A549 (cell line): Measurements from ENCODE around the gene ACTR2. TPM values are rescaled to one million over a fixed set of nuclear protein-coding genes. Genes with fewer than 3 reads are reported as not detected.

Experiments
- ATAC-seq, 2 experiments: fragments of 200-7000 bp in 1 of 2; fragments of >200 bp in 1 of 2; cut with Nextera tagmentation in 1 of 2; cut with Tn5 transposase in 1 of 2; 3 replicates each; pipeline versions ENCODE4 v1.8.0 to v1.9.1; 2018 to 2020; ENCODE audit warnings: mild to moderate bottlenecking in 1 of 2, moderate library complexity in 1 of 2
- CTCF ChIA-PET: fragments of 300-600 bp; sonication (Branson Sonifier 250); formaldehyde crosslinking; extraction: SDS; loops from one replicate; lab custom pipeline; 2021; ENCODE audit warnings: antibody characterized with exemption, inconsistent platforms; lab: Yijun Ruan, JAX
- POLR2A ChIA-PET: fragments of 350-600 bp; formaldehyde crosslinking; extraction: SDS; loops from one replicate; lab custom pipeline; 2021; ENCODE audit warnings: antibody characterized with exemption, inconsistent platforms; lab: Yijun Ruan, JAX
- DNase-seq, 2 experiments: peaks; one replicate each; pipeline versions ENCODE4 v3.0.0 to v3.0.0-alpha.2; 2011 to 2016; ENCODE audit warnings: low read depth in 1 of 2, low spot score in 1 of 2
- FAIRE-seq: peaks from 2 replicates; lab custom pipeline; 2011; peaks lifted over from hg19 to GRCh38; lab: Jason Lieb, UNC
- H3K27ac ChIP-seq, 2 experiments: fragments of >200 bp; sonication (Bioruptor Twin); formaldehyde crosslinking; 3 replicates each; pipeline ENCODE4 v1.5.1; 2016 to 2017
- H3K4me1 ChIP-seq: fragments of >200 bp; sonication (Bioruptor Twin); formaldehyde crosslinking; 3 replicates; pipeline ENCODE4 v1.6.1; 2016
- H3K4me2 ChIP-seq: fragments of >200 bp; sonication (Bioruptor Twin); formaldehyde crosslinking; 3 replicates; pipeline ENCODE4 v1.6.1; 2016
- H3K4me3 ChIP-seq: fragments of >200 bp; sonication (Bioruptor Twin); formaldehyde crosslinking; 3 replicates; pipeline ENCODE4 v1.5.1; 2016
- H3K9me3 ChIP-seq: fragments of >200 bp; sonication (Bioruptor Twin); formaldehyde crosslinking; 3 replicates; pipeline ENCODE4 v1.6.1; 2016
- BHLHE40 ChIP-seq: IDR thresholded peaks from 2 replicates; pipeline ENCODE4 v1.6.1; 2012; ENCODE audit warnings: low read depth, low read length, inconsistent platforms
- CHD2 ChIP-seq: fragments of 150-350 bp; IDR thresholded peaks from 2 replicates; pipeline ENCODE4 v1.6.1; 2014; ENCODE audit warnings: low read length; ENCODE audit not compliant: partially characterized antibody
- CHD4 ChIP-seq: fragments of 200-600 bp; sonication (generic); IDR thresholded peaks from 2 replicates; pipeline ENCODE4 v1.6.1; 2016; ENCODE audit warnings: antibody characterized with exemption, mild to moderate bottlenecking, borderline replicate concordance
- CTCF ChIP-seq: fragments of >200 bp; sonication (Bioruptor Twin); formaldehyde crosslinking; IDR thresholded peaks from 3 replicates; pipeline ENCODE4 v1.5.1; 2016
- E2F6 ChIP-seq: IDR thresholded peaks from 2 replicates; pipeline ENCODE4 v1.6.1; 2012; ENCODE audit warnings: low read depth, borderline replicate concordance
- EHF ChIP-seq: fragments of 250-450 bp; sonication (Bioruptor Pico); IDR thresholded peaks from 2 replicates; pipeline ENCODE4 v1.5.0; 2020; ENCODE audit warnings: mild to moderate bottlenecking
- EHMT2 ChIP-seq: fragments of 200-600 bp; sonication (generic); IDR thresholded peaks from 2 replicates; pipeline ENCODE4 v1.6.1; 2016; ENCODE audit warnings: antibody characterized with exemption, low read depth, mild to moderate bottlenecking, moderate library complexity
- FOSB ChIP-seq: fragments of 250-450 bp; sonication (Bioruptor Pico); IDR thresholded peaks from 2 replicates; pipeline ENCODE4 v1.5.0; 2020; ENCODE audit warnings: mild to moderate bottlenecking, moderate library complexity
- FOXS1 ChIP-seq: fragments of 250-450 bp; sonication (Bioruptor Pico); IDR thresholded peaks from 2 replicates; pipeline ENCODE4 v1.5.0; 2020; ENCODE audit warnings: mild to moderate bottlenecking, moderate library complexity
- HDAC2 ChIP-seq: fragments of 200-600 bp; sonication (generic); IDR thresholded peaks from 2 replicates; pipeline ENCODE4 v1.6.1; 2016
- HMGXB4 ChIP-seq: fragments of 250-450 bp; sonication (Bioruptor Pico); IDR thresholded peaks from 2 replicates; pipeline ENCODE4 v1.5.0; 2021; ENCODE audit warnings: mild to moderate bottlenecking, moderate library complexity, borderline replicate concordance
- HOXB5 ChIP-seq: fragments of 250-450 bp; sonication (Bioruptor Pico); IDR thresholded peaks from 2 replicates; pipeline ENCODE4 v1.5.0; 2020; ENCODE audit warnings: mild to moderate bottlenecking, moderate library complexity
- MAZ ChIP-seq: fragments of 150-350 bp; IDR thresholded peaks from 2 replicates; pipeline ENCODE4 v1.6.1; 2014; ENCODE audit warnings: antibody characterized with exemption, low read depth, low read length, borderline replicate concordance
- MYC ChIP-seq: IDR thresholded peaks from 2 replicates; pipeline ENCODE4 v1.6.1; 2012; ENCODE audit warnings: mild to moderate bottlenecking, inconsistent platforms, low read length, improper control_type of control experiment, borderline replicate concordance
- NR3C1 ChIP-seq: fragments of >200 bp; sonication (Bioruptor Twin); formaldehyde crosslinking; IDR thresholded peaks from 3 replicates; pipeline ENCODE4 v1.6.1; 2017
- POLR2A ChIP-seq: IDR thresholded peaks from 2 replicates; pipeline ENCODE4 v1.6.1; 2012; ENCODE audit warnings: mild to moderate bottlenecking, low read length
- RAD21 ChIP-seq, 2 experiments: fragments of >200 bp in 1 of 2; sonication (Bioruptor Twin) in 1 of 2; formaldehyde crosslinking in 1 of 2; IDR thresholded peaks in 1 of 2; conservative IDR thresholded peaks in 1 of 2; 2 replicates in 1 of 2; 3 replicates in 1 of 2; pipeline ENCODE4 v1.6.1; 2012 to 2018; ENCODE audit warnings: inconsistent platforms in 1 of 2
- RCOR1 ChIP-seq: fragments of 150-350 bp; IDR thresholded peaks from 2 replicates; pipeline ENCODE4 v1.6.1; 2014; ENCODE audit warnings: antibody characterized with exemption, low read length, low read depth
- REST ChIP-seq: fragments of 200-600 bp; sonication (generic); IDR thresholded peaks from 2 replicates; pipeline ENCODE4 v1.6.1; 2016; ENCODE audit warnings: antibody characterized with exemption, mild to moderate bottlenecking, moderate library complexity
- RNF2 ChIP-seq: fragments of 200-600 bp; sonication (generic); IDR thresholded peaks from 2 replicates; pipeline ENCODE4 v1.6.1; 2016; ENCODE audit warnings: low read depth, mild to moderate bottlenecking, antibody characterized with exemption, moderate library complexity, borderline replicate concordance
- SMC3 ChIP-seq: fragments of >200 bp; sonication (Bioruptor Twin); formaldehyde crosslinking; IDR thresholded peaks from 3 replicates; pipeline ENCODE4 v1.6.1; 2018; ENCODE audit warnings: inconsistent platforms
- SREBF2 ChIP-seq: fragments of 450-650 bp; IDR thresholded peaks from 2 replicates; pipeline ENCODE4 v1.6.1; 2014; ENCODE audit warnings: mild to moderate bottlenecking, moderate library complexity
- USF2 ChIP-seq: fragments of 450-650 bp; IDR thresholded peaks from 2 replicates; pipeline ENCODE4 v1.6.1; 2014; ENCODE audit warnings: antibody characterized with exemption
- ZC3H11A ChIP-seq: fragments of 450-650 bp; IDR thresholded peaks from 2 replicates; pipeline ENCODE4 v1.6.1; 2014; ENCODE audit warnings: antibody characterized with exemption, mild to moderate bottlenecking
- ZNF302 ChIP-seq: fragments of 250-450 bp; sonication (Bioruptor Pico); IDR thresholded peaks from 2 replicates; pipeline ENCODE4 v1.9.0; 2021; ENCODE audit warnings: inconsistent platforms, mild to moderate bottlenecking, moderate library complexity
- ZSCAN20 ChIP-seq: fragments of 250-450 bp; sonication (Bioruptor Pico); IDR thresholded peaks from 2 replicates; pipeline ENCODE4 v1.8.0; 2022; ENCODE audit warnings: mild to moderate bottlenecking, moderate library complexity
- WGBS: methylation state at CpG from one replicate; pipeline ENCODE4 v1.1.6; 2017; ENCODE audit errors: missing lambda C conversion rate; 5-methylcytosine and 5-hydroxymethylcytosine counted together
- polyA plus RNA-seq, 4 experiments: library from polyadenylated mRNA; depleted of rRNA in 3 of 4; stranded (reverse); fragments of >200 nt; fragmentation: RNase III in 1 of 4; extraction: RNeasy Plus Mini Kit Qiagen cat#74134 plus additional on column Dnase treatment in 1 of 4; gene quantifications; 2 replicates in 3 of 4; 3 replicates in 1 of 4; pipeline ENCODE4 v1.2.3, GENCODE V29; 2011 to 2017

The ACTR2 gene
- polyA plus RNA-seq, 2 of the 4 experiments (the other 2 are of a cell fraction), result 270 to 278 TPM

GRCh38 chr2:65261676-65262075 is 34.0 kb downstream of the ACTR2 start:
- 94% methylated on average over 3 of the region's 3 CpGs for WGBS
- H3K4me2 ChIP-seq, result no peak overlapping the region
- H3K9me3 ChIP-seq, result no peaks in the 10 kb centered on the region
- FAIRE-seq, result no peak
- TF ChIP-seq POLR2A (no peak), NR3C1 (no peak), RAD21 (conservative IDR thresholded peaks at IDR 0.05 in 1 of 2, IDR thresholded peaks at IDR 0.05 in 1 of 2) (no peak), ZSCAN20 (no peak), RCOR1 (no peak), EHF (CRISPR knock-in tag) (no peak), CTCF (no peak), FOXS1 (CRISPR knock-in tag) (no peak), SREBF2 (no peak), BHLHE40 (no peak), MYC (no peak), MAZ (no peak)
- ChIA-PET POLR2A (no interaction called here), CTCF (interaction anchor here (0.6 to 0.8 kb wide), 2 partner anchors 82 to 194 kb away, joined by 3 to 4 read pairs; no protein-coding TSS in a partner anchor)
- H3K27ac ChIP-seq, result no peak overlapping the region
- H3K4me3 ChIP-seq, result no peak overlapping the region
- ATAC-seq, result no peak
- H3K4me1 ChIP-seq, result peaks cover 15% of the 10 kb centered on the region; the same call in 2 of the 3 replicates
- no peak for DNase-seq

GRCh38 chr2:65263262-65263661 is 35.6 kb downstream of the ACTR2 start:
- no peak overlapping the region for H3K4me3 ChIP-seq
- no peaks in the 10 kb centered on the region for H3K9me3 ChIP-seq
- no peak for ATAC-seq
- 92% methylated on average over 1 of the region's 1 CpG for WGBS
- TF ChIP-seq RNF2 (no peak), USF2 (no peak), ZC3H11A (no peak), FOSB (CRISPR knock-in tag) (no peak), HMGXB4 (CRISPR knock-in tag) (no peak), HOXB5 (CRISPR knock-in tag) (no peak), SMC3 (no peak), MYC (no peak), HDAC2 (no peak), ZNF302 (no peak), EHMT2 (no peak), E2F6 (no peak), CHD4 (no peak), CTCF (no peak), CHD2 (no peak), REST (no peak)
- no peak for DNase-seq
- FAIRE-seq, result no peak
- H3K4me1 ChIP-seq, result peaks cover 21% of the 10 kb centered on the region; the same call in 2 of the 3 replicates
- CTCF ChIA-PET, result interaction anchor here (0.5 to 3.0 kb wide), 19 partner anchors 8 to 1042 kb away, joined by 3 to 21 read pairs (median 5); no protein-coding TSS in a partner anchor
- POLR2A ChIA-PET, result no interaction called here
- H3K4me2 ChIP-seq, result no peak overlapping the region
- no peak overlapping the region for H3K27ac ChIP-seq
